Retinal pigment epithelial cell (primary cell): Measurements from ENCODE around the gene PPP2R5C.

Experiments used
- DNase-seq: peaks from one replicate; pipeline ENCODE4 v3.0.0-alpha.2; 2010; ENCODE audit warnings: low read depth
- H3K4me3 ChIP-seq: 2 replicates; pipeline ENCODE4 v1.5.1; 2011; ENCODE audit warnings: mild to moderate bottlenecking, low read length, control low read depth, moderate library complexity
- TF ChIP-seq, protein P1 (sequence below): conservative IDR thresholded peaks from 2 replicates; pipeline ENCODE4 v1.5.1; 2011; ENCODE audit warnings: low read depth, low read length, control low read depth, inconsistent platforms

PPP2R5C gene

DNA sequence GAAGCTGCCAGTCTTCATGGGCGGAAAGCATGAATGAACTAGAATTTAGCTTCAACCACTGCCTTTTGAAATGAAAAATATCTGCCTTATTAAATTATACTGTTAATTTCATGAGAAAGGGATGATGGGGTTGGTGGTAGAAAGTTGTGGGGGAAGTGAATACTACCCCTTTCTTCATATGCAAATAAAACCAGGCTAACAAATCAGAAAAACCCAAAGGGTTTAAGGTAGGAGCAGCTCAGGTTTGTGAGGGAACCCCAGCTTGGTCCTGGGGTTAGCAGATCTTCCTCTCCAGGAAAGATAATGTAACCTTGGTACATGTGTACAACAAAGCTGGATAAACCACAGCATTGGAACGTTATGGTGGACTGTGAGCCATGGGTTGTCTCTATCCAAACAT is 84.0 kb downstream of the PPP2R5C start:
- H3K4me3 ChIP-seq, result no peak overlapping the region
- TF ChIP-seq, protein P1, sequence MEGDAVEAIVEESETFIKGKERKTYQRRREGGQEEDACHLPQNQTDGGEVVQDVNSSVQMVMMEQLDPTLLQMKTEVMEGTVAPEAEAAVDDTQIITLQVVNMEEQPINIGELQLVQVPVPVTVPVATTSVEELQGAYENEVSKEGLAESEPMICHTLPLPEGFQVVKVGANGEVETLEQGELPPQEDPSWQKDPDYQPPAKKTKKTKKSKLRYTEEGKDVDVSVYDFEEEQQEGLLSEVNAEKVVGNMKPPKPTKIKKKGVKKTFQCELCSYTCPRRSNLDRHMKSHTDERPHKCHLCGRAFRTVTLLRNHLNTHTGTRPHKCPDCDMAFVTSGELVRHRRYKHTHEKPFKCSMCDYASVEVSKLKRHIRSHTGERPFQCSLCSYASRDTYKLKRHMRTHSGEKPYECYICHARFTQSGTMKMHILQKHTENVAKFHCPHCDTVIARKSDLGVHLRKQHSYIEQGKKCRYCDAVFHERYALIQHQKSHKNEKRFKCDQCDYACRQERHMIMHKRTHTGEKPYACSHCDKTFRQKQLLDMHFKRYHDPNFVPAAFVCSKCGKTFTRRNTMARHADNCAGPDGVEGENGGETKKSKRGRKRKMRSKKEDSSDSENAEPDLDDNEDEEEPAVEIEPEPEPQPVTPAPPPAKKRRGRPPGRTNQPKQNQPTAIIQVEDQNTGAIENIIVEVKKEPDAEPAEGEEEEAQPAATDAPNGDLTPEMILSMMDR, result no peak
- no peak for DNase-seq

DNA sequence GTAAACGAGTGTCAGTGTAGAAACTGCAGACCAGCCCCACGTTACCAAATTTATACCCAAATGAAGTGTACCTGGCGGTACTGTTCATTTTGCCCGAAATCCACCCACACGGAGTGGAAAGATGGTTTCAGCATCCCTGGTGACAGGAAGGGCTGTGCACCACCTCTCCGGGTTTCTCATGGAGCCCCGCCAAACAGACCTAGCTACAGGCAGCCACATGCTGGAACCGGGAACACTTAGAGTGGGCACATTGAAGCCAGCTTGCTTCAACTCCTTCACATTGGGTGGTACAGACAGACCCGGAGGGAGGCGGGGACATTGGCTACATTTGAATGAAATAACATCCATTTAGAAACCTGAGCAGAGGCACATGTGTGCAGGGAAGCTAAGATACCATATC is 84.4 kb downstream of the PPP2R5C start:
- DNase-seq, result no peak
- TF ChIP-seq, protein P1, result no peak
- H3K4me3 ChIP-seq, result no peak overlapping the region

DNA sequence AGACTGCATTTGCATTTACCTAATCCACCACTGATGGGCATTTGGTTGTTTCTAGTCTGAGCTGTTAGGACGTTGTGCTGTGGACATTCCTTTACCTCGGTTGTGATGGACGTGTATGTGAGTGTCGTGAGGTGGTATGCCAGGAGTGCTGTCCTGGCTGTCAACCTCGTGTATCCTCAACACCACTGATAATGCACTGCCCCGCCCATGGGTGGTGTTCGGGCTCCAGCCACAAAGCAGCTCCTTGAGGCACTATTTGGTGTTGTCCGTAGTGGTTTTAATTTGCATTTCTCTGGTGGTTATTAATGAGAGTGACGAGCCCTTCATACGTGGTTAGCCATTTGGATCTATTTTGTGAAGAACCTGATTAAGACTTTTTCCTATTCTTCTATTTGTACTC is 87.6 kb downstream of the PPP2R5C start:
- no peak overlapping the region for H3K4me3 ChIP-seq
- no peak for DNase-seq
- TF ChIP-seq, protein P1, result no peak

DNA sequence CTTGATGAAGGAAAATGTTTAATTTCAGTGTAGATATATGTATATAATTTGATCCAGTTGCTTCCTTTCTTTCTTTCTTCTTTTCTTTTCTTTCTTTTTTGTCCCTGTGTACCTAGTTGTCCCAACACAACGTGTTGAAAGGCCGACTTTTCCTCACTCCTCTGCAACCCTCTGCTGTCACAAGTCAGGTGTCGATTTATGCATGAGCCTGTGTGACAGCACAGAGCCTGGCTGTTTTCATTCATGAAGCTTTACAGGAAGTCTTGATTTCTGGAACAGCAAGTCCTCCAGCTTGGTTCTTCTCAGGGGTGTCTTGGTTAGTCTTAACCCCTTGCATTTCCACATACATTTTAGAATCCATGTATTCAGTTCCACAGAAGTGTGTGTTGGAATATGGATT is 88.1 kb downstream of the PPP2R5C start:
- TF ChIP-seq, protein P1, result no peak
- H3K4me3 ChIP-seq, result no peak overlapping the region
- no peak for DNase-seq

DNA sequence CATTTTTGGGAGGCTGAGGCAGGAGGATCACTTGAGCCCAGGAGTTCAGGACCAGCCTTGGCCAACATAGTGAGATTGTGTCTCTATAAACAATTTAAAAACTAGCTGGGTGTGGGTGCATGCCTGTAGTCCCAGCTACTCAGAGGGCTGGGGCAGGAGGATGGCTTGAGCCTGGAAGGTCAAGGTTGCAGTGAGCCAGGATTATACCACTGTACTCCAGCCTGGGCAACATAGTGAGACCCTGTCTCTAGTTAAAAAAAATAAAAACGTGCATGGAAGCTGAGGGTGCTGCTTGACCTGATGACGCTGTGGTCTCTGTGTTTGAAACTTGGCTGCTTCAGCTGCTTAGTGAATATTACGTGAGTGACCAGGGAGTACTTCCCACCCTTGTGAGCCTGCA is 89.7 kb downstream of the PPP2R5C start:
- TF ChIP-seq, protein P1, result no peak
- DNase-seq, result no peak
- H3K4me3 ChIP-seq, result no peak overlapping the region

DNA sequence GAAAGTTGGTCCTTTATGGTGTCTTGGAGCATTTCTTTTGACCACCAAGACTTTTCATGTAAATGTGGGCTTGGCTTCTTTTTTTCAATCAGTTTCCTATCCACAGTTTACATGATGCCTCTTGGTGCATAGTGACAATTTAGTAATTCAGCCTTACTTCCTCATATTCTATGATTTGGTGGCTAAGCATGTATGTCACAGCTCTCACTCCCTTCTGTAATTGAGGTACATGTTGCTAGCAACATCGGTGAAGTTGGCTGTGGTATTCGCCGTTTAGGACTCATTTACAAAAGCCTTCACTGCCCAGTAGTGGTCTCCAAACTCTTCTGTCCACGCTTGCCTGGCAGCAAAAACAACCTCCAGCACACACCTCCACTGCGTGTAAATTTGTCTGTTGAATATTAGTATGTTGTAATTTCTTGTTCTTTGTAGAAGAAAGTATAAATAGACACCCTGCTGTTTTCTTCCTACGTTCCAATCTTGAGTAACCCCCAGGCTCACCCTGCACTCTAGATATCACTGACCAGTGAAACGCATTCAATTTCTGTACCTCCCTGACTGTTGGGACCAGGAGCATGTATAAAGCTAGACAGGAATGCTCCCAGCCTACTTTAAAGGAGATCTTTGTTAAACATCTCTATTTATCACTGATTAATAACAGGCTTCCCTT is 90.4 kb downstream of the PPP2R5C start:
- H3K4me3 ChIP-seq, result no peak overlapping the region

DNA sequence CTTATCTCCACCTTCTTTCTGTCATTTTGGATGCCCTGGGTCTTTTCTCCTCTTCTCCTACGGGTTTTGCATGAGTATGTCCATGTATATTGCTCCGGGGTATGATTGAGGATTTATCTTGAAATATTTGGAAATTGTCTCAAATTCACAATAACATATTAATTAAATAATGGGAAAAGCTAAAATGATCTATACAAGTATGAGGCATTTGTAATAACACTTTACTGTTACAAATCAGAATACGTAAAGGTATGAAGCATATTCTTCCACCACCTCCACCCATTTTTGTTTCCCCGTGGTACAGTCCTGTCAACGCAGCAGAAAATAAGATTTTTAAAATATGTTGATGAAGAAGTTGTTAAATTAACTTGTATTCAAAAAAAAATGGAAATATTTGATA is 91.3 kb downstream of the PPP2R5C start:
- DNase-seq, result no peak
- TF ChIP-seq, protein P1, result no peak
- no peak overlapping the region for H3K4me3 ChIP-seq

More for the DNA sequence above, 90.4 kb downstream of the PPP2R5C start:
- DNase-seq, result no peak
- TF ChIP-seq, protein P1, result no peak
